NCI-H2196 (cell line): ENCODE data around the gene KDM2B.

Experiments
- DNase-seq: peaks from one replicate; lab custom pipeline; 2025; ENCODE audit not compliant: unreplicated experiment; lab: John Stamatoyannopoulos, UW

Gene KDM2B

DNA sequence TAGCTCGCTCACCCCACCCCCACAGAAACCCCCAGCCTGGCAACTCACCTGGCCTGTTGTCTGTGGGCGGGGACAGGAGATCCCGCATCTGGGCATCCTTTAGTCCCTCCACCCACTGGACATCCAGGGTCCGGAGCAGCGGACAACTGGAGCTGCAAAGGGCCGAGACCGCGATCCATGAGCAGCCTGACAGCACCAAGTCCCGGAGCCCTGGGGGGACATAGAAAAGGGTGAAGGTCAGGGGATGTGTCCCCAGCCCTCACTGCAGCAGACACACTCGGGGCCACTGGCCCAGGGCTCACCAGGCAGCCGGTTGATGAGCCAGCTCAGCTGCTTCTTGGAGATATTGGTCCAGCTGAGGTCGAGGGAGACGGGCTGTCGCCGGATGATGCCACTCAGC, 140.1 kb downstream of the KDM2B start:
- DNase-seq, result no peak

DNA sequence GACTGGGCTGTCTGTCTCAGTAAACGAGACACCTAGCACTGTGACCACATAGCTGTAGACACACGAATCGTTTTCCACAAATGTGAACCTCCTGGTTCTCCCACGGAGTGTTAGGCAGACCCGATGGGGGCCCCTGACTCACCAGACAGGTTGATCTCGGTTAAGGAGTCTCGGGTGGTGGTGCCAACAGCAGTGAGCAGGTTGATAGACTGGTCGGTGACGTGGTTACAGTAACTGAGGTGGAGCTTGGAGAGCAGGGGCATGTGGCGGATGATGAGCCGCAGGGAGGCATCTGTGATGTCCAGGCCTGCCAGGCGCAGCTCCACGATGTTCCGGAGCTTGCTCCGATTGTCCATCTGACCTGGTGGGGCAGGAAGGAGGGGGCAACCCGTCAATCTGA, 141.1 kb downstream of the KDM2B start:
- DNase-seq, result no peak

DNA sequence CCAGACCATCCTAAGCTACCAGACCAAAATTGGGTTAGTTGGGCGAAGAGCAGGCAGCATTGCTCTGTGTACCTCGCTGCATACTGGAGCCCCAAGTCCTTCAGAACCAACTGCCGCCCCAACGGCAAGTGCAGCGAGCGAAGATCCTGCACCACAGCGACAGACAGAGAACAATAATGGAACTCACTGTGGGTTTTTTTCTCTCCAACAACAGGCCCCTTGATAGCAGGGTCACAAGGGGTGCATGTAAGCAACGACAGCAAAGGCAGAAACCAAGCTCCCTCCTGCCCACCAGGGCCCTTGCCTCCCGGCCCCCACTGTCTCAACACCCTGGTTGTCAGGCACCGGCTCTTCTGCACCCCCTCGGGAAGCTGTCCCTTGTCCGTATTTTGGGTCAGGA, 141.9 kb downstream of the KDM2B start:
- no peak for DNase-seq

DNA sequence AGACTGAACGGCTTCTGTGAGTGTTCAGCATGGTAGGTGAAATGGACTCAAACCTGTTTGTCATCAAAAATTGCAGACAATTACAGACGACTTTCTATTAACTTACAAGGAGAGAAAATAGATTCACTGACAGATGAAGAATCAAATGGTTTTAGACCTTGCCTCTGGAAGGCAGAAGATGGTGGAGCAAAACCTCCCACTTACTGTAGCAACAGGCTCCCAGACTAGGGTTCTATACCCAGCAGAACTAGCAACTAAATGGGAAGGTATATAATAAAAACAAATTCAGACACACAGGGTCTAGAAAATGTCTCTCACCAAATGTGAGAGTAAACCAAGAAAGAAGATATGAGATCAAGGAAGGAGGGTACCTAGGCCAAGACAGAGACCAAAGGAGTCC, 144.1 kb downstream of the KDM2B start:
- DNase-seq, result no peak

DNA sequence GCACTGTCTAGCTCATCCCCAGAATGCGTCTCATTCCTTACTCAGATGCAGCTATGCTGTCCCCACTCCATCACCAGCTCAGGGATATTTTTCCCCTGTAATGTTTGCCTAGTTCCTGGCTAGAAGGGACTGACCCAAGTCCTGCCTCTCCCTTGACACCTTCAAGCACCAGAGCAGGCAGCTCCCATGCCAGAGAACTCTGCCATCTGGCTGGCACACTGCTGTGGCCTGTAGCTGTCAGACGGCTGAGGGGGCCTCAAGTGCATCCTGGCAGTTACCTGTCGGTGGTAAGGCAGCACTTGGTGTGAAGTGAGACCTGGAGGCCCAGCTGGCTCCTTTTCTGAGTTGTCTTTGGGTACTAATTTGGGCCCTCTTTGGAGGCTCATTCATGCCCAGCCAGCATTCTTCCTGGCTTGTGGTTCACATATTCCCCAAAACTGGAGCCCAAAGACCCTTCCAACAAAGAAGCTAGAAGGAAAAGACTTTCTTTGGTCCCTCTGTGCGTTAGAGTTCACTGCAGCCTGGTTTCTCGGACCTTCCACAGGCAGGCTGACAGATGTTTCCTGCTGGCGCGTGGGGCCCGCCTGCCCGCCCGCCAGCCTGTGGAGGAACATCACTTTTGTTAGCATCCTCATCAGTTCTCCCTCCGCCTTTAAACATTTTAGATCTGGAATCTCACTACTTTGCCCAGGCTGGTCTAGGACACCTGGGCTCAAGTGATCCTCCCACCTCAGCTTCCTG, 147.9 kb downstream of the KDM2B start:
- DNase-seq, result no peak

DNA sequence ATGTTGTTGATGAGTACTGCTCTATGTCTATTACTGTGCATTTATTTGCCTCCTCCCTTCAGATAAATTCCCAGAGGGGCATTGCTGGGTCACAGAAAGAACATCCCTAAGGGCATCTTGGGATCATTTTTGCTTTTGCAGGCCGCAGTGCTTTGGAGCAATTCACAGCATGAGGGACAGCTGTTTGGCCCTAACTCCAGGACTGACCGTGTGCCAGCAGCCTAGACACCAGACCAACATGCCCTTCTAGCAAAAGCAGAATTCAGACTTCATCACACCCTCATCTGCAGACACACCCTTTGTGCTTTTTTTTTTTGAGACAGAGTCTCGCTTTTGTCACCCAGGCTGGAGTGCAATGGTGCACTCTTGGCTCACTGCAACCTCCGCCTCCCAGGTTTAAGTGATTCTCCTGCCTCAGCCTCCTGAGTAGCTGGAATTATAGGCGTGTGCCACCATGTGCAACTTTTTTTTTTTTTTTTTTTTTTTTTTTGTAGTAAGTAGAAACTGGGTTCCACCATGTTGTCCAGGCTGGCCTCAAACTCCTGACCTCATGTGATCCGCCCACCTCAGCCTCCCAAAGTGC, 149.9 kb downstream of the KDM2B start:
- no peak for DNase-seq

DNA sequence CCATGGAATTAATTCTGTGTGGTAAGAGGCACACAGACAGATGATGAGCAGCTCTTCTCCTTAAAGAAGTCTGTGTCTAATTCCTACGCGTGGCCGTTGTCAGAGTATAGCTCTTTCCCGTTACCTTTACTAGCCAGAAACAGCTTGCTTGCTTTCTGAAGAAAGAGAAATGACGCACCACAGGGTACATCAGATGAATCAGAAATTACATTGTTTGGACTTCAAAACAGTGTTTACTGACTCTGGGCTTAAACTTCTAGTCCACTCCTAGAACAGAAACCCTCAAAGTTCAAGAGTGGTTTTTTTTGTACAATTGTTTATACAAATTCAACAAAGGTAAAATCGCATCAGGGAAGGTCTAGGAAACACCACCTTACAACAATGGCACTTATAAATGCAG, 151.9 kb downstream of the KDM2B start:
- DNase-seq, result no peak

DNA sequence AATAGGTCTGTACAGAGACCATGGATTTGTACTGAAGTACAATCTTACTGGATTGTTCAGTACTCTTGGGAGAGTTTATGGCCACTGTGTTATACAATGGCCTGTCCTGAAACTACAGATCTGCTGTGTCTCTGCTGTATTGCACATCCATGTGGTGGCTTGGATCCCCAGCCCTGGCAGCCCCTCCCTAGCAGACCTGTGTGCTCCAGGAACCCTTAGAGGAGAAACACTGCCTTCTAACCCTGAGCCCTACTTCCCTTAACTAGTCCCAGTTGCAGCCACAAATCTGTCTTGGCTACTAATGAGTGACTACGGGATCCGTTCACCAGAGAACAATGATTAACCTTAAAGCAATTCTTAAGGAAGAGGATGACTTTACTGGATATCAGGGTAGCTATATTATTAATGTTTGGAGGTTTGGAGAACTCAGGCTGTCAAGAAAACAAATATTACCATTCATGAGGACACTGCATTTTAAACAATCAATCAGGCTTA, 153.2 kb downstream of the KDM2B start:
- no peak for DNase-seq

DNA sequence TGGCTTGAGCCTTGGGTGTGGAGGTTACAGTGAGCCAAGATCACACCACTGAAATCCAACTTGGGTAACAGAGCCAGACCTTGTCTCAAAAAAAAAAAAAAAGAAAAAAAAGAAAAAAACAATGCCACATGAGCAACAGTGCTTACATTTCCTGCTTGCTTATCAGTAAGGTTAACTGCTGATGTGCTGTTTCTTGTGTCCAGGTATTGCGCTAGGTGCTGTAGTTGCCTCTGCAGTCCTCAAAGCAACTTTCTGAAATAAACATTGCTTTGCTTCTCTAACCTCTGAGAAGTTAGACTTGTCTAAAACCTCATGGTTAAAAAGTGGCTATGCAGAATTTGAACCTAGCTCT, 156.2 kb downstream of the KDM2B start:
- DNase-seq, result no peak

DNA sequence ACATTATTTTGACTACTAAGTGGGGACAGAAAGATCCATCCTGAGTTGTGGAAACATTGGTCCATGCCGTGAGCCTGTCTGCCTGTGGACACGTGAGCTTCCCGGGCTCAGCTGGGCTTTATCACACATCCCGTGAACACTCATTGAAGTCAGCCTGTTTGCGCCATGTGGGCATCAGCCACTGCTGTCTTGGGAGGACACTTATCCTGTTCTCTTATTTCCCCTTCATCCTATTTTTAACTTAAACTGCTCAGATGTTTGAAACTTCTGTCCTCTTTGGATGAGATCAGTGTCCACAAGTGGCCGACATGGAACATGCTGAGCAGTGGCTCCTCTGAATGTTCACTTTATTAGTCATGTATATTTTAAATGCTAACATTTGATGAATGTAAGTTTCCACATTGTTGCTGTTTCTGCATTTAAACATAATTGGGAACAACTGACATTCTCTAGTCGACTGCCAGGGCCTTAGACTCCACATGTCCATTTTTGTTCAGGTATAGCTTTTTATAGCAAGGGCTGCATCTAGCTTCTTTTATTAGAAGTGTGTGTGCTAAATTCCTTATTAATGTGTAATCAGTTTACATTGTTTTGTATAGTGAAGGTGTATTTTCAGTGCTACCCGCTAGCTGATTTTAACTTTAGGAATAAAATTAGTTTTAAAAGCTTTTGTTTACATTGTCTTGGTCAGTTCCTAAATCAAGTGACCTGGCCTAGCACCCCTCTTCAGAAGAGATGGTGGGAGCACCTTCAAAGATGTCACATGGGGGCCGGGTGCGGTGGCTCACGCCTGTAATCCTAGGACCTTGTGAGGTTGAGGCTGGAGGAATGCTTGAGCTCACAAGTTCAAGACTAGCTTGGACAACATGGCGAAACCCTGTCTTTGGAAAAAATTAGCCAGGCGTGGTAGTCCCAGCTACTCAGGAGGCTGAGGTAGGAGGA, 156.9 kb downstream of the KDM2B start:
- no peak for DNase-seq

DNA sequence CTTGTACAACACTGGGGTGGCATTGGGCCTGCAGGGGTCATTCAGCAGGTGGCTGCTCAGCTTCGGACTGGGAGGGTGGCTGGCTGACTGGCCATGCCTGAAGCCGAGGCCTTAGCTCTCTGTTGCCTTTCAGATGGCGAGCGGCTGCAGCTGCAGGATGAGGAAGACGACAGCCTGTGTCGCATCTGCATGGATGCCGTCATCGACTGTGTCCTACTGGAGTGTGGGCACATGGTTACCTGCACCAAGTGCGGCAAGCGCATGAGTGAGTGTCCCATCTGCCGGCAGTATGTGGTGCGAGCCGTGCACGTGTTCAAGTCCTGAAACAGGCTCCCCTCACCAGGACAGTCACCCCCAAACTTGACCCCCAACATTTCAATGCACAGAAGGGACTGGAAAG, 157.6 kb downstream of the KDM2B start:
- DNase-seq, result no peak

DNA sequence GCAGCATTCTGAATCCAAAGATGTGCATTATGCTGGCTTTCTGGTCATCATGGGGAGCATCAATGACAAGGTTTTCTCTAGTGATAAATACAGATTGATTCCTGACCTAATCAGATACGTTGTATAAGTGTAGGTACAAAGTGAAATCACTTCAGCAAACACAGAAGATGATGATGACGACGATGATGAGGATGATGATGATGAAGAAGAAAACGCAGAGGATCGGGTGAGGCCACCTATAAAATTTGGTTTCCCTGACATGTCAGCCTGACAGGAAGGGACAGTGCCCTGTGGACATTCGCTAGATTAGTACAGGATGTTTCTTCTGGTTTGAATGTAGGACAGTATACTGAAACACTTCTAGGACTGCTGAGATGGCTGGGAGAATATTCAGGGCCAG, 160.7 kb downstream of the KDM2B start:
- no peak for DNase-seq

DNA sequence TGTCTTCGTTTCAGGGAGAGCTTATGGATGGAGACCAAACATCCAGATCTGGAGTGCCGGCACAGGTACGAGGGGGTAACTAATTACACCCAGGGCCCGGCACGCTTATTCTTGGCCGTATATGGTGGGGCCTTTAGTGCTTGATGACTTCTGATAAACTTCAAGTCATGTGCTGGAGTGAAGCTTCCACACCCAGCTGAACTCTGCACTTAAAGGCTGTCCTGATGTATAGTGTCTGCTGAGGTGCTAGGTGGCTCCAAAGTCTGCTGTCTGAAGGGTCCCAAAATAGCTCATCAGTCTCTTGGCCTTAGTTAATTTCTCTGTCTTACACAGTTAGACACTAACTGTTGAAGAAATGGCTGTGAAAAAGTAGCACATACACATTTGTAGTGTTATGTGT, 163.0 kb downstream of the KDM2B start:
- no peak for DNase-seq

DNA sequence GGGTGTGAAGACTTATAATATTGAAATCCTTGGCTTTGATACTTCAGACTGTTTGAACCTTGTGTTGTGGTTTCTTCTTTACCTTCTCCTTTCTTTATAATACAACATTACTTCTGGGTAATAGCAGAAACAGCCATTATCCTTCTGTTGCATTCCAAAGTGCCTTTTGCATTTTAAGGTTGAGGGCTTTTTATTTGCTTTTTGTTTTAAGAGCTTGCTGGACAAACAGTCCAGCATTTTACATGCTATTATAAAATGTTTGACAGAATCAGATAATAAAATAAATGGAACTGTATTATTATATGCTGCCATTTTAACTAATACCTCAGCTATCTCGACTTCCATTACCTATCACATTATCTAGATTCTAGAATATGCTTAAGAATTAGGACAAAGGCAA, 166.9 kb downstream of the KDM2B start:
- no peak for DNase-seq

DNA sequence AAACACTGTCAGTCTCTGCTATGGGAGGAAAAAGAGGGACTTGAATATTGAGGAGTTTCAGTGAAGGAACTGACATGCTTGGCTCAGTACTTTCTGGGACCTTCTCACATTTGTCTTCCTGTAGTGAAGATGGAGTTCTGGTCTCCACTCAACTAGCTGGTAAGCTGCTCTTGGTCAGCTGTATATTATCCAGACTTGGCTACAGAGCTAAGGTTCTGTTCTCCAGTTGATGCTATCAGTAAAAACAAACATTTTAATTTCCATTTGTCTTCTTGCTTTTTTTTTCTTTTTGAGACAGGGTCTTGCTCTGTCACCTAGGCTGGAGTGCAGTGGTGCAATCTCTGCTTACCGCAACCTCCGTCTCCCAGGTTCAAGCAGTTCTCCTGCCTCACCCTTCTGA, 175.6 kb downstream of the KDM2B start:
- DNase-seq, result no peak

DNA sequence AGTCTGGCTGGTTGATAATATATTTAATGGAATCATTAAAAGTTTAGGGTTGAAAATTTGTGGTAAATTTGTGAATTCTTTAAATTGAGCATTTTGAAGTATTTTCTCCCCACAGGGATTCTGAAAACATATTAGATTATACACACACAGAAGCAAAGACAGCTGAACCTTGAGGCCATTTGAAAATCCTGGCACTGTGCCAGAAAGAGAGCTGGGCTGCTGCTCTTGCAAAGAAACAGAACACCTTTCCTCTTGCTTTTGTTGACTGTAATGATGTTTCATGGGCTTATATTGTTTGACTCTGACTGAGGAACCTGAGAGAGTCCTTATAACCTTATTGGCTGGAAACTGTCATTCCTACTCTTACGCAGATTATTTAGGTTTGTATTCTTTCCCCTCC, 176.1 kb downstream of the KDM2B start:
- peak; percentile 82 for DNase-seq

DNA sequence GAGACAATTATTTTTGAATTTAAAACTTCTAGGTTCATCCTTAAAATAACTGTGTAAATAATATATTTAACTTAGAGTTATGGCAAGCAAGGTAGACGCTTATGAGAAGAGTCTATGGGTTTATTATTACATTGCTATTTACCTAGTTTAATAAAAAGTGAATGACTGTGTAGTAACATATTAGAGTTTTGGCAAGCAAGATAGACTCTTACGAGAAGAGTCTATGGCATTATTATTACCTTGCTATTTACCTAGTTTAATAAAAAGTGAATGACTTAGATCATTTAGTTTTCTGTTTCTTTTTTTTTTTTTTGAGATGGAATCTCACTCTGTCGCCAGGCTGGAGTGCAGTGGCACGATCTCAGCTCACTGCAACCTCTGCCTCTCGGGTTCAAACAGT, 177.1 kb downstream of the KDM2B start:
- DNase-seq, result no peak

DNA sequence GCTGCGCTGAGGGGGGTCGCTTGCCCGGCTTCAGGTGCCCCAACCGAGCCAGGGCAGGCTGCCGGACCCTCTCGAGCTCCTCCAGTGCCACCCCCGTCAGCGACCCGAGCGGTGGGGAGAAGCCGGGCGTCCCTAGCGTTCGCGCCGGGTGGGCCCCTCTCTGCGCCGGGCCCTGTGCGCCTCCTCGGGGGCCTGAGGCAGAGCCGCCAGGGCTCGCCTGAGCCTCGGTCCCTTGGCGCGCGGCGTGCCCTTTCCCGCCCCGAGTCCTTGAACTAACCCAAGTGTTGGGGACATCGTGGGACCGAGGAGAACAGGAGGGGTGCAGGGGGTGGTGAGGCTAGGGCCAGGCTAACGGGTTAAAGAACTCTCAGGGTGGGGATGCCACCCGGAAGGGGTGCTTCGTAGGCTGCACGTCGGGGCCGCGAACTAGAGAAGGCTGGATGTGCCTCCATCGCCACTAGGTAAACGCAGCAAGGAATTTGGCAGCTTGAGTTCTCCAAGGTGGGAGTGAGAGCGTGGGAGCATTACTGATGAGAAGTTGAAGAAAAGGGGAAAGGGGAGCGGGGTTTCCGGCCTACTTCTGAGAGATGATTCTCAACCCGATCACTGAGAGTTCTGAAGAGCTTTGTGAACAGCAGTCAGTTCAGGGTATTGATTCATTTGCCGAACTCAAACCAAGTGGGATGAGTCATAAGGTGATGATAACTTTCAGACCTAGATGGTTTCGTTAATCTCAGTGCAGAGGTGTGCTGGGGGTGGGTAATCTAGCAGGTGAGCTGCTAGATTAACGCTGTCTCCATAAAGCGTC, 180.3 kb downstream of the KDM2B start:
- DNase-seq, result peak; percentile 13

DNA sequence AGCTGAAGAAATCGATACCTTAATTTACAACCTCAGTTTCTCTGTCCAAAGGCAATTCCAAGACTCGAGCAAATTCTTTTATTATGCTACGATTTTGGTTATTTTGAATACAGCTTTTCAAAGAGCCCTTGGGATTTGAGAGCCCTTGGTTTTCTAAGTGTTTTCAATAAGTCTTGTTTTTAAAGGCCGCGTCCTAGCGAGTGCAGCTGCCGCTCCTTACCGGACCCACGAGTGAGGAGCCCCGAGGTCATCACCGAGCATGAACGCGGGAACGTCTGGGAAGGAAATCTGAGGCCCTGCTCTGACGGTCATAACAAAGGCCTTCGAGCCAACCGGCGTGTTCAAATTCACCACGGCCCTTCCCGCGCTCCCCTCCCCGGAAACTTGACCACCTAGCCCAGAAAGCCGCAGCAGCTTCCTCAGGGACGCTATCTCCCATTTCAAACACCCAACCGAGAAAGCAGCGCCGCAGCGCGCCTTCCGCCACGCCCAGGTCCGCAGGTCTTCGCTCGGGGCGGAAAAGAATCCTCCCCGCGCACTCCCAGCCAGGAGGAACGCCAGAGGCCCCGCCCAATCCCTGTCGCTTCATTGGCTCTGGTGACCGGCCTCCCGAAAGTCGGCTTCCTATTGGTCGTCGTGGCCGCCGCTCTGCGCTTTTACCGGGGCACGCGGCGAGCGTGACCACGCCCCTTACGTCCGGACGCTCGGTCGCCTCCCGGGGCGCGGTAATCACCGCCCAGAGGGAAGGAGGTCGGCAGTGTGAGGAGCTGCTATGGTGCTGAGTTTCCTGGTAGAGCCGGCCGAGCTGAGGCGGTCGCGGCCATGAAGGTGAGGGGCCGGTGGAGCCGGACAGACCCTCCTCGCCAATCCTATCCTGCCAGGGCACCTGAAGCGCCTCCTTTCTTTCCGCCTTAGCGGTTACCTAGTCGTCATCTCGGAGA, 181.2 kb downstream of the KDM2B start, which contains the start of gene RNF34:
Gene RNF34 (plus strand): TSS at position 728 of the 941 bp plus-strand sequence. CDS start 95 bp downstream, at position 823.
- DNase-seq, result peak; percentile 99

DNA sequence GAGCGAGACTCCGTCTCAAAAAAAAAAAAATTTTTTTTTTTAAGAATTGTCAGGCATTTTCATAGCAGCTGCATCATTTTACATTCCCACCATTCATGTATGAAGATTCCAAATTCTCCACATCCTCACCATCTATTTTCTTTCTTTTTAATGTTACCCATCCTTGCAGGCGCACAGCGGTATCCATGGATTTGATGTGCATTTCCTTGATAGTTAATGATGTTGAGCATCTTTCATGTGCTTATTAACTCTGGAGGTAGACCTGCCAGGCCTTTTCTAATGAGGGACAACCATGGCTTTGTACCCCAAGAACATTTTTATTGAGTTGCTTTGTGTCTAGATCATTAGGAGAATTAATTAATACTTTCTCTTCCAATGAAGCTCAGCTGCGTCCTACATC, 182.5 kb downstream of the KDM2B start:
- no peak for DNase-seq
